GM23338 (cell line): ENCODE data around the gene TFB1M.

Experiments used
- CREB1 ChIP-seq: fragments of 250-450 bp; sonication (Bioruptor Pico); IDR thresholded peaks from 2 replicates; pipeline ENCODE4 v1.5.0; 2020; ENCODE audit warnings: low read depth, mild to moderate bottlenecking, moderate library complexity
- CTCF ChIP-seq, 2 experiments: fragments of 200-600 bp in 1 of 2; sonication (generic) in 1 of 2; conservative IDR thresholded peaks; 2 replicates each; pipeline versions ENCODE4 v1.5.1 to v1.6.1; 2016 to 2017; ENCODE audit warnings: antibody characterized with exemption in 2 of 2, low read depth in 2 of 2, mild to moderate bottlenecking in 2 of 2, moderate library complexity in 1 of 2
- EZH2 ChIP-seq: fragments of 200-600 bp; sonication (generic); IDR thresholded peaks from one replicate; pipeline ENCODE4 v1.8.0; 2017; ENCODE audit warnings: antibody characterized with exemption, mild to moderate bottlenecking, low read depth; ENCODE audit not compliant: unreplicated experiment
- POLR2AphosphoS5 ChIP-seq: IDR thresholded peaks from 2 replicates; pipeline ENCODE4 v1.6.1; 2016; ENCODE audit warnings: antibody characterized with exemption, low read depth
- REST ChIP-seq: IDR thresholded peaks from one replicate; pipeline ENCODE4 v1.6.1; 2018; ENCODE audit warnings: antibody characterized with exemption; ENCODE audit not compliant: unreplicated experiment
- ZNF114 ChIP-seq: fragments of 250-450 bp; sonication (Bioruptor Pico); IDR thresholded peaks from 2 replicates; pipeline ENCODE4 v1.5.0; 2020; ENCODE audit warnings: mild to moderate bottlenecking, moderate library complexity
- TF ChIP-seq, protein P1 (sequence below): IDR thresholded peaks from 2 replicates; pipeline ENCODE4 v1.6.1; 2016; ENCODE audit warnings: antibody characterized with exemption

DNA sequence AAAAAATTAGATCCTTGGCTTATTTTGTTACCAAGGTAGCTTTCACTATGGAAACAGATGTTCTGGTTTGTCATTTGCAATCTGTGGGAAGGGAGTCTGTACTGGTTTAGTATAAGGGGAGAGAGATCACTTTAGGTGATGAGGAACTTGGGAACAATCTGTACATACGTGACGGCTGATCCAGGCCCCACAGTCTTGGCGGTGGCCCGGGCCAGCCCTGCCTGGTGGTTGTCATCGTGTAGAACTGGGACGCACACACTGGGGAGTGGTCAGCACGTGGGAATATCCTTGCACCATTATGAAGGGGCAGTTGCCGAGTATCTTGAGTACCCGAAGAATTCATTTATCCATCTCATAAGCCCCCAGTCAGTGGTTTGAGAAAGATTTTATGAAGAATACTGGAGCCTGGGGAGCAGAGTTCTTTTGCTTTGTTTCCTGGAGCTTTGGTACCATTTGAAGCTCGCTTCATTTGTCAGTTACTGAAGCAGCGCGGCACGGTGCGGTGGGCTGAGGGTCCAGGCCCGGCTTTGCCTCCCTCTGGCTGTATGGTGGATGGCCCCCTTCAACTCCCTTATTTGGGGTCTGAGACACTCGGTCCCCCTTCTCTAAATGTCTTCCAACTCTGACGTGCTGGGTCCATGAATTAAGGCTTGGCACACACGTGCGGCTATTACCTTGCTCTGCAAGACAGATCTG lies 73.2 kb downstream of the TFB1M start:
- no peak for TF ChIP-seq CTCF (conservative IDR thresholded peaks at IDR 0.05; ENCODE audit: low read depth in 2 of 2)
- TF ChIP-seq POLR2AphosphoS5, result no peak
- TF ChIP-seq EZH2, result no peak
- no peak for TF ChIP-seq ZNF114 (CRISPR knock-in tag)
- TF ChIP-seq CREB1 (CRISPR knock-in tag), result no peak
- TF ChIP-seq REST, result no peak
- TF ChIP-seq, protein P1, sequence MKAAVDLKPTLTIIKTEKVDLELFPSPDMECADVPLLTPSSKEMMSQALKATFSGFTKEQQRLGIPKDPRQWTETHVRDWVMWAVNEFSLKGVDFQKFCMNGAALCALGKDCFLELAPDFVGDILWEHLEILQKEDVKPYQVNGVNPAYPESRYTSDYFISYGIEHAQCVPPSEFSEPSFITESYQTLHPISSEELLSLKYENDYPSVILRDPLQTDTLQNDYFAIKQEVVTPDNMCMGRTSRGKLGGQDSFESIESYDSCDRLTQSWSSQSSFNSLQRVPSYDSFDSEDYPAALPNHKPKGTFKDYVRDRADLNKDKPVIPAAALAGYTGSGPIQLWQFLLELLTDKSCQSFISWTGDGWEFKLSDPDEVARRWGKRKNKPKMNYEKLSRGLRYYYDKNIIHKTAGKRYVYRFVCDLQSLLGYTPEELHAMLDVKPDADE, result no peak
